ENCODE measurements around the gene PIWIL4. TPM values are rescaled to one million over a fixed set of nuclear protein-coding genes. Genes with fewer than 3 reads are reported as not detected.

The PIWIL4 gene
- total and polyA plus RNA-seq, 2 of the 8 experiments (the other 6 are each of a cell fraction or from before 2014, with no cell fraction given): 0.51 to 0.52 TPM

DNA sequence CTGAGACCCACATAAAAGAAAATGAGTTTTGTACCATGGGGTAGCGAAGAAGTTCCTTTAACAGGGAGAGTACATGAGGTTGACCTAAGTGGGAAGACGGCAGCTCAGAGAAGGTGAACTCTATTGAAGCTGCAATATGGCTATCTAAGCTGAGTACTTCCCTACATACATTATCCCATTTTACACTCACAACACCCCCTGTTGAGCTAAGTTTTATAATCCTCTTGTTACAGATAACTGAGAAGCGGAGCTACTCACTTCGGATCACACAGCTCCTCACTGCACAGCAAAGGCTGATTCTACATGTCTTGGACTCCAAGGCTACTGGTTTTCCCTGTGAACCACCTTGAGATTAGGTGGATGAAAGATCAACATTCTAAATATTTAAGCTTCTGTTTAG, 8.2 kb upstream of the PIWIL4 start (continued):
- TF ChIP-seq, protein P1, sequence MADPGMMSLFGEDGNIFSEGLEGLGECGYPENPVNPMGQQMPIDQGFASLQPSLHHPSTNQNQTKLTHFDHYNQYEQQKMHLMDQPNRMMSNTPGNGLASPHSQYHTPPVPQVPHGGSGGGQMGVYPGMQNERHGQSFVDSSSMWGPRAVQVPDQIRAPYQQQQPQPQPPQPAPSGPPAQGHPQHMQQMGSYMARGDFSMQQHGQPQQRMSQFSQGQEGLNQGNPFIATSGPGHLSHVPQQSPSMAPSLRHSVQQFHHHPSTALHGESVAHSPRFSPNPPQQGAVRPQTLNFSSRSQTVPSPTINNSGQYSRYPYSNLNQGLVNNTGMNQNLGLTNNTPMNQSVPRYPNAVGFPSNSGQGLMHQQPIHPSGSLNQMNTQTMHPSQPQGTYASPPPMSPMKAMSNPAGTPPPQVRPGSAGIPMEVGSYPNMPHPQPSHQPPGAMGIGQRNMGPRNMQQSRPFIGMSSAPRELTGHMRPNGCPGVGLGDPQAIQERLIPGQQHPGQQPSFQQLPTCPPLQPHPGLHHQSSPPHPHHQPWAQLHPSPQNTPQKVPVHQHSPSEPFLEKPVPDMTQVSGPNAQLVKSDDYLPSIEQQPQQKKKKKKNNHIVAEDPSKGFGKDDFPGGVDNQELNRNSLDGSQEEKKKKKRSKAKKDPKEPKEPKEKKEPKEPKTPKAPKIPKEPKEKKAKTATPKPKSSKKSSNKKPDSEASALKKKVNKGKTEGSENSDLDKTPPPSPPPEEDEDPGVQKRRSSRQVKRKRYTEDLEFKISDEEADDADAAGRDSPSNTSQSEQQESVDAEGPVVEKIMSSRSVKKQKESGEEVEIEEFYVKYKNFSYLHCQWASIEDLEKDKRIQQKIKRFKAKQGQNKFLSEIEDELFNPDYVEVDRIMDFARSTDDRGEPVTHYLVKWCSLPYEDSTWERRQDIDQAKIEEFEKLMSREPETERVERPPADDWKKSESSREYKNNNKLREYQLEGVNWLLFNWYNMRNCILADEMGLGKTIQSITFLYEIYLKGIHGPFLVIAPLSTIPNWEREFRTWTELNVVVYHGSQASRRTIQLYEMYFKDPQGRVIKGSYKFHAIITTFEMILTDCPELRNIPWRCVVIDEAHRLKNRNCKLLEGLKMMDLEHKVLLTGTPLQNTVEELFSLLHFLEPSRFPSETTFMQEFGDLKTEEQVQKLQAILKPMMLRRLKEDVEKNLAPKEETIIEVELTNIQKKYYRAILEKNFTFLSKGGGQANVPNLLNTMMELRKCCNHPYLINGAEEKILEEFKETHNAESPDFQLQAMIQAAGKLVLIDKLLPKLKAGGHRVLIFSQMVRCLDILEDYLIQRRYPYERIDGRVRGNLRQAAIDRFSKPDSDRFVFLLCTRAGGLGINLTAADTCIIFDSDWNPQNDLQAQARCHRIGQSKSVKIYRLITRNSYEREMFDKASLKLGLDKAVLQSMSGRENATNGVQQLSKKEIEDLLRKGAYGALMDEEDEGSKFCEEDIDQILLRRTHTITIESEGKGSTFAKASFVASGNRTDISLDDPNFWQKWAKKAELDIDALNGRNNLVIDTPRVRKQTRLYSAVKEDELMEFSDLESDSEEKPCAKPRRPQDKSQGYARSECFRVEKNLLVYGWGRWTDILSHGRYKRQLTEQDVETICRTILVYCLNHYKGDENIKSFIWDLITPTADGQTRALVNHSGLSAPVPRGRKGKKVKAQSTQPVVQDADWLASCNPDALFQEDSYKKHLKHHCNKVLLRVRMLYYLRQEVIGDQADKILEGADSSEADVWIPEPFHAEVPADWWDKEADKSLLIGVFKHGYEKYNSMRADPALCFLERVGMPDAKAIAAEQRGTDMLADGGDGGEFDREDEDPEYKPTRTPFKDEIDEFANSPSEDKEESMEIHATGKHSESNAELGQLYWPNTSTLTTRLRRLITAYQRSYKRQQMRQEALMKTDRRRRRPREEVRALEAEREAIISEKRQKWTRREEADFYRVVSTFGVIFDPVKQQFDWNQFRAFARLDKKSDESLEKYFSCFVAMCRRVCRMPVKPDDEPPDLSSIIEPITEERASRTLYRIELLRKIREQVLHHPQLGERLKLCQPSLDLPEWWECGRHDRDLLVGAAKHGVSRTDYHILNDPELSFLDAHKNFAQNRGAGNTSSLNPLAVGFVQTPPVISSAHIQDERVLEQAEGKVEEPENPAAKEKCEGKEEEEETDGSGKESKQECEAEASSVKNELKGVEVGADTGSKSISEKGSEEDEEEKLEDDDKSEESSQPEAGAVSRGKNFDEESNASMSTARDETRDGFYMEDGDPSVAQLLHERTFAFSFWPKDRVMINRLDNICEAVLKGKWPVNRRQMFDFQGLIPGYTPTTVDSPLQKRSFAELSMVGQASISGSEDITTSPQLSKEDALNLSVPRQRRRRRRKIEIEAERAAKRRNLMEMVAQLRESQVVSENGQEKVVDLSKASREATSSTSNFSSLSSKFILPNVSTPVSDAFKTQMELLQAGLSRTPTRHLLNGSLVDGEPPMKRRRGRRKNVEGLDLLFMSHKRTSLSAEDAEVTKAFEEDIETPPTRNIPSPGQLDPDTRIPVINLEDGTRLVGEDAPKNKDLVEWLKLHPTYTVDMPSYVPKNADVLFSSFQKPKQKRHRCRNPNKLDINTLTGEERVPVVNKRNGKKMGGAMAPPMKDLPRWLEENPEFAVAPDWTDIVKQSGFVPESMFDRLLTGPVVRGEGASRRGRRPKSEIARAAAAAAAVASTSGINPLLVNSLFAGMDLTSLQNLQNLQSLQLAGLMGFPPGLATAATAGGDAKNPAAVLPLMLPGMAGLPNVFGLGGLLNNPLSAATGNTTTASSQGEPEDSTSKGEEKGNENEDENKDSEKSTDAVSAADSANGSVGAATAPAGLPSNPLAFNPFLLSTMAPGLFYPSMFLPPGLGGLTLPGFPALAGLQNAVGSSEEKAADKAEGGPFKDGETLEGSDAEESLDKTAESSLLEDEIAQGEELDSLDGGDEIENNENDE (IDR thresholded peaks at IDR 0.05; ENCODE audit: insufficient replicate concordance, low read length): no peak
- TF ChIP-seq TCF12 (IDR thresholded peaks at IDR 0.05; ENCODE audit: low read depth, low read length) (no peak), MAX (IDR thresholded peaks at IDR 0.05) (no peak), KDM4A (IDR thresholded peaks at IDR 0.05; ENCODE audit: low read depth, low read length, severe bottlenecking) (no peak), TBP (IDR thresholded peaks at IDR 0.05; ENCODE audit: low read depth, low read length) (no peak), MAFK (IDR thresholded peaks at IDR 0.05; ENCODE audit: low read depth, low read length) (no peak), PHF8 (conservative IDR thresholded peaks at IDR 0.05; ENCODE audit: low read depth, low read length) (no peak), JUND (IDR thresholded peaks at IDR 0.05; ENCODE audit: low read length) (no peak), SP2 (IDR thresholded peaks at IDR 0.05; ENCODE audit: low read length) (no peak), POLR2AphosphoS5 (IDR thresholded peaks at IDR 0.05; ENCODE audit: low read depth, low read length) (no peak), RFX5 (IDR thresholded peaks at IDR 0.05; ENCODE audit: borderline replicate concordance, low read depth, low read length) (no peak), NRF1 (IDR thresholded peaks at IDR 0.05; ENCODE audit: low read depth, low read length) (no peak), CBX5 (IDR thresholded peaks at IDR 0.05; ENCODE audit: low read depth, low read length) (no peak)
